SK-N-SH (cell line): ENCODE results near the gene EGLN3. TPM values are rescaled to one million over a fixed set of nuclear protein-coding genes. Genes with fewer than 3 reads are reported as not detected.
A peak's percentile ranks its signal among the peaks of the same experiment; 100 is the strongest.

Experiments used
- FOXJ3 ChIP-seq: sonication (generic); formaldehyde crosslinking; IDR thresholded peaks from 2 replicates; pipeline ENCODE4 v1.5.1; 2020; ENCODE audit warnings: mild to moderate bottlenecking, missing genetic modification reagents
- GABPA ChIP-seq: IDR thresholded peaks from 2 replicates; pipeline ENCODE4 v1.4.0; 2012; ENCODE audit warnings: low read depth, mild to moderate bottlenecking
- GATA2 ChIP-seq: sonication (generic); formaldehyde crosslinking; IDR thresholded peaks from 2 replicates; pipeline ENCODE4 v1.5.0; 2020; ENCODE audit warnings: mild to moderate bottlenecking, missing genetic modification reagents
- JUND ChIP-seq: IDR thresholded peaks from 2 replicates; pipeline ENCODE4 v1.4.0; 2012
- MEF2A ChIP-seq: IDR thresholded peaks from 2 replicates; pipeline ENCODE4 v1.4.0; 2012; ENCODE audit warnings: low read depth, borderline replicate concordance
- MXI1 ChIP-seq: IDR thresholded peaks from 2 replicates; pipeline ENCODE4 v1.6.1; 2012; ENCODE audit warnings: mild to moderate bottlenecking, low read depth, low read length, improper control_type of control experiment
- NFIC ChIP-seq: IDR thresholded peaks from 2 replicates; pipeline ENCODE4 v1.4.0; 2012; ENCODE audit warnings: borderline replicate concordance
- RFX5 ChIP-seq: IDR thresholded peaks from 2 replicates; pipeline ENCODE4 v1.6.1; 2012; ENCODE audit warnings: mild to moderate bottlenecking, improper control_type of control experiment, low read length
- SIN3A ChIP-seq: IDR thresholded peaks from 2 replicates; pipeline ENCODE4 v1.6.1; 2012; ENCODE audit warnings: low read depth, mild to moderate bottlenecking, low read length, moderate library complexity, borderline replicate concordance
- TCF12 ChIP-seq: IDR thresholded peaks from 2 replicates; pipeline ENCODE4 v1.4.0; 2012
- TEAD4 ChIP-seq: IDR thresholded peaks from 2 replicates; pipeline ENCODE4 v1.4.0; 2012; ENCODE audit warnings: mild to moderate bottlenecking, borderline replicate concordance; ENCODE audit not compliant: insufficient read depth
- YY1 ChIP-seq: IDR thresholded peaks from 2 replicates; pipeline ENCODE4 v1.4.0; 2012; ENCODE audit warnings: low read depth, mild to moderate bottlenecking
- polyA plus RNA-seq, 3 experiments: library from polyadenylated mRNA; depleted of rRNA; stranded (reverse); fragments of >200 nt; gene quantifications; 2 replicates each; pipeline ENCODE4 v1.2.3, GENCODE V29; 2012
- TF ChIP-seq, protein P1 (sequence below): IDR thresholded peaks from 2 replicates; pipeline ENCODE4; 2012
- TF ChIP-seq, protein P2 (sequence below): fragments of 150-350 bp; IDR thresholded peaks from 2 replicates; pipeline ENCODE4 v1.6.1; 2017; ENCODE audit warnings: antibody characterized with exemption, low read length, low read depth, borderline replicate concordance
- TF ChIP-seq, protein P3 (sequence below): IDR thresholded peaks from 2 replicates; pipeline ENCODE4 v1.4.0; 2012; ENCODE audit warnings: low read depth, borderline replicate concordance
- TF ChIP-seq, protein P4 (sequence below): fragments of 200-600 bp; sonication (generic); IDR thresholded peaks from 2 replicates; pipeline ENCODE4 v1.6.1; 2017; ENCODE audit warnings: antibody characterized with exemption, mild to moderate bottlenecking, moderate library complexity
- TF ChIP-seq, protein P5 (sequence below): fragments of 150-350 bp; IDR thresholded peaks from 2 replicates; pipeline ENCODE4 v1.6.1; 2016; ENCODE audit warnings: mild to moderate bottlenecking, low read depth, low read length

Gene EGLN3
- polyA plus RNA-seq, 1 of the 3 experiments (the other 2 are of a cell fraction): 0.31 TPM

DNA sequence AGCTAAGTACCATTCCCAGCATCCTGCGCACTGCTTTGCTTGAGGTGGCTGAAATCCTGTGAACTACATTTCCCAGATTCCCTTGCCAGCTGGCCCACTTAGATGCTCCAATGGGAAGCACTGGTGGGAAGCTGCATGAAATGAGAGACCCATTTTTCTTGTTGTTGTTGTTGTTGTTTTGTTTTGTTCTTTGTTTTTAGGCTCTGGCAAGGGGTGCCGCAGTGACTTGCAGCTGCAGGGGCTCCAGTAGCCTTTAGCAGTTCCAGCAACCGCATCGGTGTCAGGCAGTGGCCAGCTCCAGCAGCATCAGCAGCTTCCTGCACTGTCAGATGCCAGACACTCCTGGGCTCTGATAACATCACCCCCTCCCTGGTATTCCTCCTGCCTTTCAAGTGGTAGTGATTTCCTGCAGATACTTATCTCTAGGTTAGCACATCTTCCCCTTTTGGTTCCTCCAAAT lies 8.8 kb upstream of the EGLN3 start (continued):
- no peak for TF ChIP-seq NFIC
- TF ChIP-seq SIN3A: no peak
- no peak for TF ChIP-seq MEF2A
- TF ChIP-seq RFX5: no peak
- TF ChIP-seq GATA2 (CRISPR knock-in tag): peak; percentile 94
- no peak for TF ChIP-seq TCF12
- TF ChIP-seq GABPA: no peak
- TF ChIP-seq TEAD4: no peak
- TF ChIP-seq YY1: no peak
- TF ChIP-seq JUND: no peak
- TF ChIP-seq, protein P1, sequence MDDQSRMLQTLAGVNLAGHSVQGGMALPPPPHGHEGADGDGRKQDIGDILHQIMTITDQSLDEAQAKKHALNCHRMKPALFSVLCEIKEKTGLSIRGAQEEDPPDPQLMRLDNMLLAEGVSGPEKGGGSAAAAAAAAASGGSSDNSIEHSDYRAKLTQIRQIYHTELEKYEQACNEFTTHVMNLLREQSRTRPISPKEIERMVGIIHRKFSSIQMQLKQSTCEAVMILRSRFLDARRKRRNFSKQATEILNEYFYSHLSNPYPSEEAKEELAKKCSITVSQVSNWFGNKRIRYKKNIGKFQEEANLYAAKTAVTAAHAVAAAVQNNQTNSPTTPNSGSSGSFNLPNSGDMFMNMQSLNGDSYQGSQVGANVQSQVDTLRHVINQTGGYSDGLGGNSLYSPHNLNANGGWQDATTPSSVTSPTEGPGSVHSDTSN: no peak
- TF ChIP-seq MXI1: peak; percentile 24; the same call in 1 of the 2 replicates
- TF ChIP-seq, protein P2, sequence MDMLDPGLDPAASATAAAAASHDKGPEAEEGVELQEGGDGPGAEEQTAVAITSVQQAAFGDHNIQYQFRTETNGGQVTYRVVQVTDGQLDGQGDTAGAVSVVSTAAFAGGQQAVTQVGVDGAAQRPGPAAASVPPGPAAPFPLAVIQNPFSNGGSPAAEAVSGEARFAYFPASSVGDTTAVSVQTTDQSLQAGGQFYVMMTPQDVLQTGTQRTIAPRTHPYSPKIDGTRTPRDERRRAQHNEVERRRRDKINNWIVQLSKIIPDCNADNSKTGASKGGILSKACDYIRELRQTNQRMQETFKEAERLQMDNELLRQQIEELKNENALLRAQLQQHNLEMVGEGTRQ: no peak
- no peak for TF ChIP-seq FOXJ3 (CRISPR knock-in tag)
- TF ChIP-seq, protein P3, sequence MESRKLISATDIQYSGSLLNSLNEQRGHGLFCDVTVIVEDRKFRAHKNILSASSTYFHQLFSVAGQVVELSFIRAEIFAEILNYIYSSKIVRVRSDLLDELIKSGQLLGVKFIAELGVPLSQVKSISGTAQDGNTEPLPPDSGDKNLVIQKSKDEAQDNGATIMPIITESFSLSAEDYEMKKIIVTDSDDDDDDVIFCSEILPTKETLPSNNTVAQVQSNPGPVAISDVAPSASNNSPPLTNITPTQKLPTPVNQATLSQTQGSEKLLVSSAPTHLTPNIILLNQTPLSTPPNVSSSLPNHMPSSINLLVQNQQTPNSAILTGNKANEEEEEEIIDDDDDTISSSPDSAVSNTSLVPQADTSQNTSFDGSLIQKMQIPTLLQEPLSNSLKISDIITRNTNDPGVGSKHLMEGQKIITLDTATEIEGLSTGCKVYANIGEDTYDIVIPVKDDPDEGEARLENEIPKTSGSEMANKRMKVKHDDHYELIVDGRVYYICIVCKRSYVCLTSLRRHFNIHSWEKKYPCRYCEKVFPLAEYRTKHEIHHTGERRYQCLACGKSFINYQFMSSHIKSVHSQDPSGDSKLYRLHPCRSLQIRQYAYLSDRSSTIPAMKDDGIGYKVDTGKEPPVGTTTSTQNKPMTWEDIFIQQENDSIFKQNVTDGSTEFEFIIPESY: no peak
- TF ChIP-seq, protein P4, sequence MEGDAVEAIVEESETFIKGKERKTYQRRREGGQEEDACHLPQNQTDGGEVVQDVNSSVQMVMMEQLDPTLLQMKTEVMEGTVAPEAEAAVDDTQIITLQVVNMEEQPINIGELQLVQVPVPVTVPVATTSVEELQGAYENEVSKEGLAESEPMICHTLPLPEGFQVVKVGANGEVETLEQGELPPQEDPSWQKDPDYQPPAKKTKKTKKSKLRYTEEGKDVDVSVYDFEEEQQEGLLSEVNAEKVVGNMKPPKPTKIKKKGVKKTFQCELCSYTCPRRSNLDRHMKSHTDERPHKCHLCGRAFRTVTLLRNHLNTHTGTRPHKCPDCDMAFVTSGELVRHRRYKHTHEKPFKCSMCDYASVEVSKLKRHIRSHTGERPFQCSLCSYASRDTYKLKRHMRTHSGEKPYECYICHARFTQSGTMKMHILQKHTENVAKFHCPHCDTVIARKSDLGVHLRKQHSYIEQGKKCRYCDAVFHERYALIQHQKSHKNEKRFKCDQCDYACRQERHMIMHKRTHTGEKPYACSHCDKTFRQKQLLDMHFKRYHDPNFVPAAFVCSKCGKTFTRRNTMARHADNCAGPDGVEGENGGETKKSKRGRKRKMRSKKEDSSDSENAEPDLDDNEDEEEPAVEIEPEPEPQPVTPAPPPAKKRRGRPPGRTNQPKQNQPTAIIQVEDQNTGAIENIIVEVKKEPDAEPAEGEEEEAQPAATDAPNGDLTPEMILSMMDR: no peak
- TF ChIP-seq, protein P5, sequence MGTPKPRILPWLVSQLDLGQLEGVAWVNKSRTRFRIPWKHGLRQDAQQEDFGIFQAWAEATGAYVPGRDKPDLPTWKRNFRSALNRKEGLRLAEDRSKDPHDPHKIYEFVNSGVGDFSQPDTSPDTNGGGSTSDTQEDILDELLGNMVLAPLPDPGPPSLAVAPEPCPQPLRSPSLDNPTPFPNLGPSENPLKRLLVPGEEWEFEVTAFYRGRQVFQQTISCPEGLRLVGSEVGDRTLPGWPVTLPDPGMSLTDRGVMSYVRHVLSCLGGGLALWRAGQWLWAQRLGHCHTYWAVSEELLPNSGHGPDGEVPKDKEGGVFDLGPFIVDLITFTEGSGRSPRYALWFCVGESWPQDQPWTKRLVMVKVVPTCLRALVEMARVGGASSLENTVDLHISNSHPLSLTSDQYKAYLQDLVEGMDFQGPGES: no peak
